ENCODE results near the gene WWOX.

The WWOX gene

DNA sequence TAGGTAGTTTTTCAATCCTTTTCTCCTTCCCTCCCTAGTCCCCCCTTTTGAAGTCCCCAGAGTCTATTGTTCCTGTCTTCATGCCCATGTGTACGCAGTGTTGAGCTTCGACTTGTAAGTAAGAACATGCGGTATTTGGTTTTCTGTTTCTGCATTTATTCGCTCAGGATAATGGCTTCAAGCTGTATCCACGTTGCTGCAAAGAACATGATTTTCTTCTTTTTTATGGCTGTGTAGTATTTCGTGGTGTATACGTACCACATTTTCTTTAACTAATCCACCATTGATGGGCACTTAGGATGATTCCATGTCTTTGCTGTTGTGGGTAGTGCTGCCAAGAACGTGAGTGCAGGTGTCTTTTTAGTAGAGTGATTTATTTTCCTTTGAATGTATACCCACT is 651.2 kb downstream of the WWOX start:
- DNase-seq (ENCODE audit: insufficient read length, low spot score) (no peak), FAIRE-seq (no peak)
- TF ChIP-seq, protein P1, sequence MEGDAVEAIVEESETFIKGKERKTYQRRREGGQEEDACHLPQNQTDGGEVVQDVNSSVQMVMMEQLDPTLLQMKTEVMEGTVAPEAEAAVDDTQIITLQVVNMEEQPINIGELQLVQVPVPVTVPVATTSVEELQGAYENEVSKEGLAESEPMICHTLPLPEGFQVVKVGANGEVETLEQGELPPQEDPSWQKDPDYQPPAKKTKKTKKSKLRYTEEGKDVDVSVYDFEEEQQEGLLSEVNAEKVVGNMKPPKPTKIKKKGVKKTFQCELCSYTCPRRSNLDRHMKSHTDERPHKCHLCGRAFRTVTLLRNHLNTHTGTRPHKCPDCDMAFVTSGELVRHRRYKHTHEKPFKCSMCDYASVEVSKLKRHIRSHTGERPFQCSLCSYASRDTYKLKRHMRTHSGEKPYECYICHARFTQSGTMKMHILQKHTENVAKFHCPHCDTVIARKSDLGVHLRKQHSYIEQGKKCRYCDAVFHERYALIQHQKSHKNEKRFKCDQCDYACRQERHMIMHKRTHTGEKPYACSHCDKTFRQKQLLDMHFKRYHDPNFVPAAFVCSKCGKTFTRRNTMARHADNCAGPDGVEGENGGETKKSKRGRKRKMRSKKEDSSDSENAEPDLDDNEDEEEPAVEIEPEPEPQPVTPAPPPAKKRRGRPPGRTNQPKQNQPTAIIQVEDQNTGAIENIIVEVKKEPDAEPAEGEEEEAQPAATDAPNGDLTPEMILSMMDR (IDR thresholded peaks at IDR 0.05; ENCODE audit: insufficient read depth, missing control alignments), result no peak

DNA sequence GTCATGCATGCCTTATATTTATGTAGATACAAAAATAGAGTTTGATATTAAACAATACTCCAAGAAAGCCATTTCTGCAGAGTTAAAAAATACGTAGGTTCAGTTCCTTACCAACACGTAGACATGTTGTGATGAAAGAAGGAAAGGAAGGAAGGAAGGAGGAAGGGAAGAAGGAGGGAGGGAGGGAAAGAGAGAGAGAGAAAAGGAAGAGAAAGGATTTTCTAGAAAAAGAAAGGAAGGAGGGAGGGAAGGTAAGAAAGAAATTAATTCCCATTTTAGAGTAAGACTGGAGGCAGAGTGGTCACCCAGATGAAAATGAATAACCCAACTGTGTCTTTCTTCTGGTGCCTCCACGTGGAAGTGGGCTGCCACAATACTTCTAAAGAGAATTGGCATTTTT is 652.1 kb downstream of the WWOX start:
- DNase-seq (ENCODE audit: insufficient read length, low spot score) (no peak), FAIRE-seq (no peak)
- TF ChIP-seq, protein P1 (IDR thresholded peaks at IDR 0.05; ENCODE audit: insufficient read depth, missing control alignments), result no peak

DNA sequence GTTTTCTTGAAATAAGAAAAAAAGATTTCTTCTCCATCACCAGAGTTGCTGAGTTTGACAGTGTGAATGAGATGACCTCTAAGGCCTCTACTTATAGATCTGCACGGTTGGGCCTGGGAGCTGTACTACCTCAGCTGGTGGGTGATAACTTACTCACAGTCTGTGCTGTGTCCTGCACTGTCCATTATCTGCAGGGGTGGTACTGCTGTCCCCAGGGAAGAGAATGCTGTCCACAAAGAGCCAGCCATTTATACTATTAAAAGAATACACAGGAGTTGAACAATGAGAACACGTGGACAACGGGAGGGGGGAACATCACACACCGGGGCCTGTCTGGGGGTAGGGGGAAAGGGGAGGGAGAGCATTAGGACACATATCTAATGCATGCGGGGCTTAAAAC is 655.3 kb downstream of the WWOX start:
- FAIRE-seq, result no peak
- TF ChIP-seq, protein P1 (IDR thresholded peaks at IDR 0.05; ENCODE audit: insufficient read depth, missing control alignments), result no peak
- DNase-seq (ENCODE audit: insufficient read length, low spot score), result no peak

DNA sequence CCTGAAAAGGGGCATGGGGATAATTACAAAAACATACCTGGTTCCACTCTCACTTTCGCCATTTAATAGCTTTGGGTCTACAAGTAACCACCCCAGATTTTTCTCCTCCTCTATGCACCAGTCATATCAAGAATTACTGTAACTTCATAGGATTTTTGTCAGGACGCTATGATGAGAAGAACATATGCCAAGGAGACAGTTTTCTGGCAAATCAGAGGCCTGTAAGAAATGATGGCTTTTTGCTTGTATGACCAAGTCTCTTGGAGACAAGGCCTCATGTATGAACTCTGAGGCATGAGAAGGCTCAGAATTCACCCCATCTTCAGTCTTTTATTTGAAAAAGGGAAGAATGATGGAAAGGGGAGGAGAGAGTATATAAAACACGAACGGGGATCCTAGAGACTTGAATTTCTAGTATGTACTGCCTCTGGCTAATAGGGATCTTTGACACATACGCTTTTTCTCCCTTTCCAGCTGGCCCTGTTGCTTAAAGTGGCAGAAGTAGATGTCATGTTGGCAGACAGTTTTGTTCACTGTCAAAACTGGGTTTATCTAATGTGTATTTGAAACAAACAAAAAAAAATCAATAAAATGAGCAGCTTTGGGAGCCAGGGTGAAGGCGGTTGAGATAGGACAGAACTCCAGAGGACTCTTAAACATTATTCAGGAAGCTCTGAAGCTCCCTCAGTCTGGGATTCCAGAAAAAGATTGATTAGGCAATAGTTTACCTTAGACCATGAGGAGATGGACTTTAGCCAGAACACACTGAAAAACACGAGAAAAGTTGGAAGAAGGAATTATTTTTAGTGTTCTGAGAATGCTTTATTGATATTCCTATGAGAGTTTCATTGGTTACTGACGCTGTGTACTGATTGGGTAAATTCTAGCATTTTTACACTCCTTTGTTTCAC is 656.6 kb downstream of the WWOX start:
- TF ChIP-seq, protein P1 (IDR thresholded peaks at IDR 0.05; ENCODE audit: insufficient read depth, missing control alignments), result no peak
- FAIRE-seq (no peak), DNase-seq (ENCODE audit: insufficient read length, low spot score) (no peak)

DNA sequence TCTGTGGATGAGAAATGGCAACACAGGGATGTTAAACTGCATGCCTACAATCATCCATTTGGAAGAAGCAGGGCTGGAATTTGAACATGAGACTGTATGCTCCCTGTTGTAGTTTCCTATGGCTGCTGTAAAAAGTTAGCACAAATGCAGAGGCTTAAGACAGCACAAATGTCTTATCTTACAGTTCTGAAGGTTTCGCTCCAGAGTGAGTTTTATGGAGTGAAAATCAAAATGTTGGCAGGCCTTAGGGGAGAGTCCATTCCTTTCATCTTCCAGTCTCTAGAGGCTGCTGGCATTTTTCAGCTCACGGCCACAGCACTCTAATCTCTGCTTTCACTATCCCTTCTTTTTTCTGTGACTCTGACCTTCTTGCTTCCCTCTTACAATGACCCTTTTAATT is 660.1 kb downstream of the WWOX start:
- DNase-seq (ENCODE audit: insufficient read length, low spot score) (no peak), FAIRE-seq (no peak)
- TF ChIP-seq, protein P1 (IDR thresholded peaks at IDR 0.05; ENCODE audit: insufficient read depth, missing control alignments), result no peak

DNA sequence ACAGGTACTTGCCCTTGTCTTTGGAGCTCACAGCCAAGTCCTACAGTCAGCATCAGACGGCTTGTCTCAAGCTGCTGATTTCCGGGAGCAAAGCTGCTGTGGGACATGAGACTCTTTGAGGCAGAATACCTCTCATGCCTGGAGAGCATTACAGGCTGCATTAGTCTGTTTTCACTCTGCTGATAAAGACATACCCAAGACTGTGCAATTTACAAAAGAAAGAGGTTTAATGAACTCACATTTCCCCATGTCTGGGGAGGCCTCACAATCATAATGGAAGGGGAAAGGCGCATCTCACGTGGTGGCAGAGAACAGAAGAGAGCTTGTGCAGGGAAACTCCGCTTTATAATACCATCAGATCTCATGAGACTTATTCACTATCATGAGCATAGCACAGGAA is 661.2 kb downstream of the WWOX start:
- FAIRE-seq (no peak), DNase-seq (ENCODE audit: insufficient read length, low spot score) (no peak)
- TF ChIP-seq, protein P1 (IDR thresholded peaks at IDR 0.05; ENCODE audit: insufficient read depth, missing control alignments), result no peak

DNA sequence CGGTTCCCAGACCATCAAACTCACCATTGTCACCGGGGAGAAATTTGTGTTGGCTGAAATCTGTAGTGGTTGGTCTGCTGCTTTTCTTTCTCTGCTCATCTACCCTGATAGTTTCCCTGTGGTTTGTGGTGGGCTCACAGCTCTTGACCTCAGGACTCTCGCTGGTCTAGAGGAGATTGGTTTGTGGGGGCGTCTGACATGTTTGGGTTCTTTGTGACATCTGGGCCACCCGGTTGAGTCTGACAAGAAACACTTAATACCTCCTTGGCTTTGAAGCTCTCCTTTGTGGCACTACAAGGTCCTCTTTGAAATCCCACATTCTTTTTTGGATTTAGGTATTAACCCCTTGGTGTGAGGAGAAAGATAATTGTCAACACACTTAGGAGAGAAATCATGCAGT is 662.0 kb downstream of the WWOX start:
- DNase-seq (ENCODE audit: insufficient read length, low spot score) (no peak), FAIRE-seq (no peak)
- TF ChIP-seq, protein P1 (IDR thresholded peaks at IDR 0.05; ENCODE audit: insufficient read depth, missing control alignments), result no peak
